Stimulated activated CD8-positive, alpha-beta memory T cell treated with anti-CD3 and anti-CD28 coated beads, Interleukin-2, amount 100 ng/mL, for 1 hour (primary cell): Measurements from ENCODE around the gene AGAP1.

ENCODE experiments used
- DNase-seq, 2 donors: peaks; one replicate each; pipeline ENCODE4 v3.0.0-alpha.2; 2020; ENCODE audit warnings: low read depth in 2 of 2

AGAP1 gene

DNA sequence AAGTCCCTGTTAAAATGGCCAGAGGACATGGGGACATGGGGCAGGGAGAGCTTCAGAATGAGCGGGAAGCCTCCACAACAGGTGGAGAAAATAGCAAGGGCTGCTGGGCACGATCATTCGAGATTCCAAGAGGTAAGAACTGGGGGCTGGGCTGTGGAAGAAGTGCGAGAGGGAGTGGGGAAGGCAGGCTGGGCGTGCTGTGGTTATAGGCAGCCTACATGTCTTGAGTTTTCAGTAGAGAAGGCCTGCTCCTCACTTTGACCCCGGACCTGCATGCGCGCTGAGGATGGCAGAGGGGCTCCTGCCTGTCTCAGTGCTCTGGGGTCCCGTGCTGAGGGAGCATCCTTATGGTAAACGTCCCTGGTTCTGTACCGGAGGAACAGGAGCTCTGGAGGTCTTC lies 115.5 kb downstream of the AGAP1 start:
- DNase-seq: no peak

DNA sequence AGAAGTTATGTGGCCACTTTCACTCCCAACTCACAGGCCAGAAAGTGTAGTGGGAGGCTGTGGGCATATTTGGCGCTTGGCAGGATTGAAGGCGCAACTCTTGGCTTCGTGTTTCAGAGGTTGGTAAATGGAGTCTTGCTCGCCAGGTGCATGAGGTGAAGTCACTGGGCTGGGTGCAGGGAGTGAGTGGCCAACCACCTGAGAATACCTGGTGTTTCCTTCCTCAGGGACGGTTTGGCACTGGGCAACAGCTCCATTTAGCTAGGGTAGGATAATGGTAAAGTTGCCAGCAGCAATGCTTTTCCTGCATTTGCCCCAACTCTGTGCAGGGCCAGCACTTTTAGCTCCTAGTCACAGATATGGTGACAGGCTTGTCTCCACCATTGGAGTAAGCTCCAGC lies 115.9 kb downstream of the AGAP1 start:
- DNase-seq: no peak

DNA sequence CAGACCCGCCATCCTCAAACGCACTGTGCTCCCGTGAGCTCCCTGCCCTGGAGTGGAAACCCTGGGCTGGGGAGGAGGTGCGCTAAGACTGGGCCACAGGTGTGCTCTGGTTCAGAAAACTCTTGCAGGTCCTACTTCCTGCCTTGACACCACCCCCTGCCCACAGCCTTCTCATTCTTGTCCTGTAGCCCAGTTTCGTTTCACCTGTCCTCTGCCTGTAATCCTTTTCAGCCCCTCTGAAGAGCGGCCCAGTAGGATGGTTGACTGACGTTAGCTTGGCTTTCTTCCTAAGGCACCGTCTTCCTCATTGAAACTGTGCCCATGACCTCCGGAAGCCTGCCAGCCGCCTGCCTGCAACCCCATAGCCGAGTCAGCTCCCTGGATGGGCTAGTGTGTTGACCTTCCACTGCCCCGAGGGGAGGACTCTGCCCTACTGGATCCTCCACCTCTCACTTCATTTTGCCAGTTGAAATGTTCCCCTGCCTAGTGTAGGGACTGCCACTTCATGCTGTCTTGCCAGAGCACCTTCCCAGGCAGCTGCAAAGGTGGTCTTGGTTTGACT lies 116.9 kb downstream of the AGAP1 start:
- DNase-seq: no peak

DNA sequence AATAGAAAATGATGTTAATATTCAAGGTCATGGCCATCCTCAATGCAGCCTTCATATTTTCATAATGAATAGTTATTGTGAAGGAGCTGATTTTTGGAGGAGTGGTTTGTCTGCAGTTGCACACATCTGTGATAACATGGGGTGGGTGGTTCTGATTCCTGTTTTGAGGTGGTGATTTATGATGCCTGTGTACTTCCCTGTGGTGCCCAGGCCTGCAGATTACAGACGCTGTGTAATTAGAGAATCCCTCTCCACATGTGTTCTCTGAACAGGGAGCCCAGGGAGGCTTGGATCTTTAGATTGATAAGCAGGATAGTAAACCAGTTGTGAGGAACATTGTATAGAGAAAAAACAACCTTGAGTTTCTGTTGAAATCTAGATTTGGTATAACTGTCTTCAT lies 117.5 kb downstream of the AGAP1 start:
- DNase-seq: no peak

DNA sequence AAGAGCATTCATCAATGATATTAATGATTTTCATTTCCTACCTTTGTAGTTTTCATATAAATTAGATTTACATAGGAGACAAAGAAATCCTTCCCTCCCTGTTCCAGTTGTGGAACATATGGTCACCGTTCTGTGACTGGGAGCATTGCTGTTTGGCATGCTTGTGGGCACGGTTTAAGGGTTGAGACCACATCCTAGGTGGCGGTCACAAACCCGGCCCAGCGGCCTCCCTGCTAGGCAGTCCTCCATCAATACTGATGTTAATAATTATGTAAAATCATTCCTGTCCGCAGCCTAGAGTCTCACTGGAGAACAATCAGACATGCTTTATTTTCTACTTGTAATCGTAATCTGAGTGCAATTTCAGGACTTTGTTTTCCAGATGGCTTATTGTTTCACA lies 117.9 kb downstream of the AGAP1 start:
- no peak for DNase-seq

DNA sequence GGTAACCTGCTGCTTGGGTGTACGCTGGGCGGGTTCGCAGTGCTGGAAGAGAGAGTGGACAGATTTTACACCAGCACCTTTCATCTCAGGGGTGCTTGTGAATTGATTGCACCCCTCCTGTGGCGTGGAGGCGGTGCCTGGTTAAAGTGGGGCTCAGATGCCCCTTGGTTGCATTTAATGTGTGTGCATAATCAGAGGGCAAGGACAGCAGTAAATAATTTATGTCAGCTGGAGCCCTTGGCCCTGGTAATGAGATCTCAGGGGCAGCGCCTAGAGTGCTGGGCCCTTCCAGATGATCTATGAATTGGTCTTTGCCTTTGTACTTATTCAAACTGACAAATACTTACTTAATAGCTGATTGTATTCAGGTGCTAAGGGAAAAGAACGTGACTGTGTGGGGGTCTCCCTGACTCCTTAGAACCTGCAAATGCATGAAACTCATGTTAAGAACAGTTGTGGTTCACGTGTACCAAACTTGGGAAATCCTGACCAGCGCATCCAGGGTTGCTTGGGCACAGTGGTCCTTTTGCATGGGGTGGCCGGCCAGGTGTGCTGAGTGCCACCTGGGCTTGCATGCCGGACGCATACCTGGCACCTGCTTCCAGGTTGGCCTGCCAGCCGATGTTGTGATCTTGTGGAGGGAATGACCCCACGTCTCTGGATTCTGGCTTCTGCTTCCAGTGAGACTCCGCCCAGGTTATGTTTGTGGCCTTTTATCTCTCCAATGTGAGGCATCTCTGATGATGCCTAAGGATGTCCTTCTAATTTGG lies 118.5 kb downstream of the AGAP1 start:
- no peak for DNase-seq

DNA sequence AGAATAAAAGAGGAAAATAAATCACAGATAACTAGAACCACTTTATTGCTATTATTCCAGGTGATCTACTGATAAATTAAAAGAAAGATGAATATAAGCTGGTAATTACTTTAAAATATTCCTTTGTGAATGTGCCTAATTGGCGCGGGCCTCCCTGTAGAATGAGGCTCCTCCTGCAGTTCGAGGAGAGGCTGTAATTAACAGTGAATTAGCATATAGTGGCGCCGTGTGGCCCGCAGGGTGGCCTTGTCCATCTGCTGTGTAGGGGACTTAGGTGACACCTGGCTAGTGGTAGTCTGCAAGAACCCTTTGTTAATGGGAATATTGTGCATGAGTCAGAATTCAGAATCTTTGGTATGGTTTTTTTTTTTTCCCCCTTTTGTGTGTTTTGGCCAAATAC lies 119.8 kb downstream of the AGAP1 start:
- DNase-seq: no peak

DNA sequence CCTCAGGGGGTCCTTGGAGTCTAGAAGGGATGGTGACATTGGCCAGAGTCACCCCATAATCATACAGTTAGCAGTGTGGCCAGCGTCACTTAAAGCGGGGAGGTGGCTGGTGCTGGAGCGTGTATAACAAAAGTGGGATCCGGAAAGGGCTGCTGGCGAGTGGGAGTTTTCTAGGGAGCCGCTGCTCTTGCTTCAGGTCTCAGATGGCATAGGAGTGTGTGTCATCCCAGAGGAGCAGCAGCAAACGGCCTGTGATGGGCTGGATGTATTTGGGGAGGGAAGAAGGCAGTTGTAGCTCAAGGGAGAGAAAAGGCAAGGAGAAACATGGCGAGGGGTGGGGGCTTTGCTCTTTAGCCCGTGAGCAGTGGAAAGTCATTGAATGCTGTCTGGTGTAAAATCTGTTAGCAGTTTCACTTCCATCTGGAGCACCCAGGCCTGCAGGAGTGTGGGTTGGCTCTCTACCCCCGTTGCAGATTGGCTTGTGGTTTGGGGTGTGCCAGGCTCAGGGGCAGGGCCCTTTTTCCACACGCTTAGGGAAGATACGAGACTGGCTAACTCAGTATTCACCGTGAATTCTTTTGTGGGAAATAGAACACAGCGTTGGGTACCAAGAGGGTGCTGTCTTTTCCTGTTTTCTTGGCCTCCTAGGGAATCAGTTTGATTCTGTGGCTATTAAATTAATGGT lies 120.5 kb downstream of the AGAP1 start:
- DNase-seq: no peak

DNA sequence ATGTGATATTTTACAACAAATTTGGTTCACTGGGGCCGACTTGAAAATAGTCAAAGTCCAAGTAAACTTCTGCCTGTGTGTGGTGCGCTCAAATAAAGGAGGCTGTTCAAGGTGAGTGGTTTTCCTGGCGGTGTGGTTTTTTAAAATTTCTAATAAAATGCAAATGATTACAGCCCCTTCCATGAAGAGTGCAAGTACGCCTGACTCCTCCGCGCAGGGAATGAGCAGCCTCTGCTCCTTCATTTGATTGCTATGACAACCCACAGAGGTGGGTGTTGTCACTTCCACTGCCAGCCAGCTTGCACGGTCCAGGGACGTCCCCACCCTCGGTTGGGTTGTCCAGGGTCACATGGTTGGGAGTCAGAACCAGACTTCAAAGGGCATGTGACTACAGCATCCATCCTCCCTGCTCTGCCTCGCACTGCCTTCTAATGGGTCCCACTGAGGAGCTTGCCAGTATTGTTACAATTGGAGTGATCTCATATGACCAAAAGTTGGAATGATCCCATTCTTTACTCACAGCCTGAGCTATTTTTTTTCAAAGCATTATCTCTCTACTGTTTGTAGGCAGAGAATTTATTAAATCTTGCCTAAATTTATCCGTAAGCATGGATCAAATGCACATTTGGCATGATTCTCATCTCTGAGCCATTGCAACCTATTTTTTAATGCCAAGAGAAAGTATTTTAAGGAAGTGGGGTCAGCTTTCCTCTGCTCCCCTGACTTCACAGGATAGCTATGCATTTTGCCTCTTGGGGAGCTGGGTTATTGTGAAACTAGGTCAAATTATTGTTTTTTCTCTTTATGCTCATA lies 121.3 kb downstream of the AGAP1 start:
- no peak for DNase-seq

DNA sequence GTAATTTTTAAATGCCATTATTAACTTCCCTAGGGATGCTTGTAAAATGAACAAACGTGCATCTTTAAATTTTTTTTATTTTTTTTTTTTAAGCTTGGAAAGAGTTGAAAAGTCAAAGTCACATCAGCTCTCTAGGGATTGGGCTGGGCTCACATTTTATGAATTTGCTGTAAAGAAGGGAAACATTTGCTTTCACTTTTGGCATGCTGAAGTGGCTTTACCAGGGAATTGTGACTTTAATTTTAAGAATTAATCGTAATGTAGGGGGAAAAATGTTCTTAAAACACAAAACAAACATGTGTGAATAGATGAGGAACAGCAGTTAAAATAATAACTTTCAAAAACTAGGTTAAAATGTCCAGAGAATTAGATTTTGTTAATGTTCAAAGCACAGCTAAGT lies 123.0 kb downstream of the AGAP1 start:
- DNase-seq: no peak

DNA sequence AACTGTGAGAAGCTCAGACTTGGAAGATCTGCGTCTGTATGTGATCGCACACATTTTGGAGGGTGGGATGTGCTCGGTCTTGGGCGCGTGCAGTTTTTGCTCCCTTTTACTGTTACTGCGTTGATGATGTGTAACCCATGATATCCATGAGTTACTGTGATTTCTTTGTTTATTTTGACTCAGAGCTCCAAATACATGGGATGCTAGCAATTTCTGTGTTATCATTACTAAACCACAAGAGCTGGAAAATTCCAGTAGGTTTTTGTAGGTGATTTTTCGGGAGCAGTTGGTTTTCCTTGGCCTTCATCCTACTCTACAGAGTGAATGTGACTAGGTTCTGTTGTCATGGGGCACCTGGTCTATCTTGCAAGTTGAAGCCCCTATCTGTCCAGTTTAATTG lies 124.2 kb downstream of the AGAP1 start:
- no peak for DNase-seq

DNA sequence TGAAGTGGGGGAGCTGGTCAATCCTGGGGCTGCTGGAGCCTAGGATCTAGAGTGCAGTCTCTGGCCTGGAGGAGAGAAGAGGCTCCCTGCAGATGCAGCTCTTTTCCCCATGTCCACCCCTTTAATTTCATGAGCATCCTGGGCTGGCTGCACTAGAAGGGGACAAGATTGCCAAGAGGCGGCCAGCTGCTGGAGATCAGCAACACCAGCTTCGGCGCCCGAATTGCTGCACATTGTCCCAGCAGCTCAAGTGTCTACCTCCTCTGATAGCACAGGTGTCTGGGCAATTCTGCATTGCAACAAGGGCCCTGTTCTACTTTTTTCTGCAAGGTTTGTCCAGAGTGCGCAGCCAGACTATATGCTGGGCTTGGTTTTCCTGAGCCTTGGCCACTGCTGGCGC lies 125.7 kb downstream of the AGAP1 start:
- no peak for DNase-seq

DNA sequence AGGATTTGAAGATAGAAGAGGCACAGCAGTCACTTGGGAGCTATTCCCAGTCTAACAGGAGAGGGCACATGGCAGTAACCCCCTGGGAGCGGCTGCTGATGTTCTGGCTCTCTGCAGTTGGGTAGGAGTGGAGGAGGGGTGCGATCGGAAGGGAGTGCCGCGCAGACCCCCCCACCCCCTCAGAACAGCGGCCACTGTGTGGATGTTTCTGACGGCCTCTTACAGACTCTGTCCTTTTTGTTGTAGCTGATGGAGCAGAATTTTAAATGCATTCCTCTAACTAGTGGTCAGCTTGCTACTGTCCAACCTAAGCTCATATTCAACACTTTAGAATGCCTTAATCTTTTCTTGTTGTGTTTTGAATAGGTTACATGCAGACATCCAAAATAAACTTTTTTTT lies 127.9 kb downstream of the AGAP1 start:
- no peak for DNase-seq

DNA sequence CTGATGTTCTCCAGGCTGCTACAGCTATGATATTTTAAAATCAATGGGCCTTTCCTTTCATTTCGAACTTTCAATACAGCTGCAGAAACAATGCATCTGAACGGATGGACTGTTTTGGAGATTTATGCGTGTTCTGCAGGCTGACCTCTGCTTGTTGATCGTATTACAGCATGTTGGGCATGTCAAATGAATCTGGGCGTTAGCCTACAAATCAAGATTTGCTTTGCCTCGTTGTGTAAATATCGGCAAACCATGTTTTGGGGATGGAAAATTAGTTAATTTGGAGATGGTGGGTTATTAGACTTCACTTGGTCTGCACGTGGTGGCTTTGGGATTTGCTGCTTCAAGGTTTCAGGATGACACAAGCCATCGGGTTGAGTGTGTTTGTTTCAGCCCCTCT lies 129.3 kb downstream of the AGAP1 start:
- no peak for DNase-seq

DNA sequence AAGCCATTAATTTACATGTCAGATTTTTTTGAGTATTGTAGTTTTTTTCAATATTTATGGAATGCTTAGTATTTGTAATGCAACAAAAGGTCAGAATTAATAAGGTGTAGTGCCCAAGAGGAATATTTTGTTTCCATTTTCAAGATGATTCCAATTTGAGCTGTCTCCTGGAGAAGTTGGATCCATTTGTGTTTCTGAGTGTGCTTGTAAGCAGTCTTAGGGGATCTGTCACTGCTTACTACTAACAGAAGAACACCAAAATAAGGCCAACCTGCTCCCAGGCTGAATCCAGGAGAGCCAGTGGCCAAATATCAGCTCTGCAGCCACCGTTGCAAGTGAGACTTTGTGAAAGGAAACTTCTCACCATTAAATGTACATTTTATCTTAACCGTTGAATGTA lies 129.9 kb downstream of the AGAP1 start:
- no peak for DNase-seq

DNA sequence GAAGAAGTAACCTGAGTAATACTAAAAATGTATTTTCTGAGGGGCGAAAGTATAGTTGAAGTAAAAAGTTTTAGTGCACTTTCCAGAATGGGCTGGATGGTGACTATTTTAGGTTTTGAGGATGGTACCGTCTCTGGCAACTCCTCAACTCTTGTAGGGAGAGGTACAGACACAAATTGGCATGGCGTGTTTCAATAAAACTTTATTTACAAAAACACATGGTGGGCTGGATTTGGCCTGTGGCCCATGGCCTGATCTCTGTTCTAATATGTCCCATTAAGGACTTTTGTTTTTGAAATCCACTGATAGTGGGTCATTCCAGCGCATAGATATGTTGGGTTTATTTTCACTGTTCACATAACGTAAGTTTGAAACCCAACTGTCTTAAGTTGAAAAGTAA lies 132.8 kb downstream of the AGAP1 start:
- DNase-seq: no peak

DNA sequence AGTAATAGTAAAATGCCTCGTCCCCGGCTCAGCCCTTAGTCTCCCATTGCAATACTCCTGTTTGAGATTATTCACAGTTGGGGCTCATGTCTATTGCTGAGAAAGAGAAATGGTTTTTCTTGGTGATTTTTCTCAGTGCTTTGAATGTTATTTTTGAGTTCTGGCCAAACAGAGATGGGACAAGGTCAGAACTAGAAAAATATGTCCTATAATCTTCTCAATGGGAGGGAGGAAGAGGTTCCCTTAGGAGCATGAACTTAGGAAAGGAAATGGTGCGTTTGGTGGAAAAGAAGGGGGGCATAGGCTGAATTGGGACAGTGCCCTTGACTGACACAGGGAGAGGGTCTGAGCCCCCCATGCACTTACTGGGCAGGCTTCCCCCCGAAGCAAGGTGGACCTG lies 133.8 kb downstream of the AGAP1 start:
- no peak for DNase-seq

DNA sequence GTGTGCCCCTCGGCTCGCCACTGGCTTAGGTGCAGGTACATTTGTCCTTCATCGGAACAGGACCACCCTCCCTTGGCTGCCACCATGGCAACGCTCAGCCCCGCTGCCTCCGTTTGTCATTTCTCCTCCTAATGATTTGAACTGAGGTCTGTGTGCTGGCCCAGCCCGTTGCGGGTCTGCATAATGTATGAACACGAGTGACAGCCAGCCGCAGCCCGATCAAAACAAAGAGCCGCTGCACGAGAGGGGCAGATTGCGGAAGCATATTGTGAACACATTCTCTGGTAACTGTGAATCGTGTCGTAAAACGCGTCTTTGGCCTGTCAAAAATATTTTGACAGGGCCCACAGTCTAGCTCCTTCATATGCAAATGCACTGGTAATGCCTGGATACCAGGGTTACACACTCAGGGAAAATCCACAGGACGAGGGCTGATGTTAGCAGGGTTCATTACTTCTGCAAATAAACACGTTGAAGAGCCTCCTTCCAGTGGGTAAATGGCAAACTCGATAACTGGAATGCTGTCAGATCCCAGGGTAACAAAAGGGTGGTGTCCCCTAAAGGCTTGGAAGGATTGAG lies 137.0 kb downstream of the AGAP1 start:
- no peak for DNase-seq

DNA sequence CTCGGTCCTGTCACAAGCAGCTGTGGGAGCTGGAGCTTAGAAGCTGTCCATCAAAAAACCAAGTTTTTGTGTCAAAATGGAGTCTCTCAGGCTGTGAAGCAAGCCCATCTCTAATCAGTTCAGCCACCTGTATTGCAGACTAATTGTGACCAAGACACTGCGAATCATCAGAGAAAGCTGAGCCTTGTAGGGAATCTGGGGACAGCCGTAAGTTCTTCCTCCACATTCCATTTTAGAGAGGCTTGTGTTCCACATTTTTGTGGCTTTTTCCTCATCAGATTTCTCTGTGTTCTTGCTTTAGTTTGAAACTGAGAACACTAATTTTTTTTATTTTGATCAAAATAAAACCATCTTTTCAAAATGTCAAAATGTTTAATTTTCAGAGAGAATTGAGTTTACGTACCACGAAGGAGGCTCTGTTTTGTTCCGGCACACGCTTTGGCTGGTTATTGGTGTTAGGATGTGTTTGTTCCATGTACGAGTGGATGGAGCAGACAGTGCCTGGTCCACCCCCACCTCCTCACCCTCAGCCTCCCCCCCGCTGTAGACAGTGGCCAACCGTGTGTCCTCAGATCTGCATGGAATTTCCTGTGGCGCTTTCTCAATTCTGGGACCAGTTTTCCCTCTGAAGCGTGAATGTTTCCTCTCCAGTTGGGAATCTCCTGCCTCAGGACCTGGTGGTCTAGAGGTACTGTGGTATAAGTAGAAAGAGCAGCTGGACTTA lies 140.8 kb downstream of the AGAP1 start:
- DNase-seq: no peak

DNA sequence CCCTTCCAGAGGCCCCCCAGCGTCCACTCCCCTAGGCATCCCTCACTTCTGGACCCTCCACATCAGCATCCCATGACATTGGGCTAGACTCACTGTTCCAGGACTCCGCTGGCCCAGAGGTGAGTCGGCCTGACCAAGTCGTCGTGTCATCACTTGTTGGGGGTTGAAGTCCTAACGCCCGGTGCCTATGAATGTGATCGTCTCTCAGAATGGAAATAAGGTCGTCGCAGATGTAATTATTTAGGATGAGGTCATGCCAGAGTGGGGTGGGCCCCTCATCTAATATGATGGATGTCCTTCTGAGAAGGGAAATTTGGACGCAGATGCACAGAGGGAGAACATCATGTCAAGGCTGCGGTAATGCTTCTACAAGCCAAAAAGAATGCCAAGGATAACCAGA lies 142.7 kb downstream of the AGAP1 start:
- DNase-seq: no peak

DNA sequence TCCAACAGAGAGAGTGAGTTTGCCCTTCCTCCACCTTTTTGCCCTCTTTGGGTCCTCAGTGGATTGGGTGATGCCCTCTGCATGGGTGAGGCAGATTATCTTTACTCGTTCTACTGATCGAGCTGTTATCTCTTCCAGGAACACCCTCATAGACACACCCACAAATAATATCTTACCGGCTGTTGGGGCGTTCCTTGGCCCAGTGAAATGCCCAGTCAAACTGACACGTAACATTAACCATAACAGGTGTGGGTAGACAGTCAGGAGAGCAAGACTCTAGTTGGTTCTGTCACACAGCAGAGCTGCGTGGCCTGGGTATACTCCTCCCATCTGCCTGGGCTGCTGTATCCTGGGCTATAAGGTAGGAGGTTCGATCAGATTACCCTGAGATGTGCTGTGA lies 144.1 kb downstream of the AGAP1 start:
- no peak for DNase-seq
